HS-27A (cell line): ENCODE results near the gene ALDH1A3.

Source experiments
- DNase-seq: peaks from one replicate; pipeline ENCODE4 v3.0.0-alpha.2; 2012; ENCODE audit warnings: low read depth, missing footprints

Gene ALDH1A3

DNA sequence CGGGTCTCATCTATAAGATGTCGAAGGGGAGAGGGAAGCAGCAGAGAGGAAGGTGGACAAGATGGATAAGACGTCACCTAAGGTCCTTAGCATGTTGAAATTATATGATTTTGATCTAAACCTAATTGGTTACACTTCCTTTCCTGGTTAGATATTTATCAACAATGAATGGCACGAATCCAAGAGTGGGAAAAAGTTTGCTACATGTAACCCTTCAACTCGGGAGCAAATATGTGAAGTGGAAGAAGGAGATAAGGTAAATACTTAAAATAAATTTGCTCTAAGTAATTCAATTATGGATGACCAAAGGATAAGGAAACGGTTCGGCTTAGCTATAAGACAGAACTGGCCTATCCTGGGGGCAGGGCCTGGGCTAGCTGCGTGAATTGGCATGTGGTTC, 5.5 kb downstream of the ALDH1A3 start:
- DNase-seq = no peak

DNA sequence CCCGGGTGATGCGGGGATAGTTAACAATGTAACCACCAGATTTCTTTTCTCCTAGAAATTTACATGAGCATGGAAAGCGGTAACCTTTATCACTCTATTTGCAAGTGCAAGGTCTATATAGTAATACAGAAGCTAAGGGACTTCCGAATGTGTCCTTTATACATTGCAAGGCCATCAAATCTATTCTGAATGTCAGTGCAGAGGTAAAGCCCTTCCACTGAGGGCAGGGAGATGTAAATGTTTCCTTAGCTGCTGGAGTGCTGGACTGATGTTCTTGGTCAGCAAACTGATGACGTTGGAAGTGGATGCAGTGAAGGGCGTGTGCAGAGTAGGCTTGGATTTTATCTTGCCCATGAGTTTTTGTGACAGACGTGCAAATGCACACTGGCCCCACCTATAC, 6.2 kb downstream of the ALDH1A3 start:
- DNase-seq = no peak

DNA sequence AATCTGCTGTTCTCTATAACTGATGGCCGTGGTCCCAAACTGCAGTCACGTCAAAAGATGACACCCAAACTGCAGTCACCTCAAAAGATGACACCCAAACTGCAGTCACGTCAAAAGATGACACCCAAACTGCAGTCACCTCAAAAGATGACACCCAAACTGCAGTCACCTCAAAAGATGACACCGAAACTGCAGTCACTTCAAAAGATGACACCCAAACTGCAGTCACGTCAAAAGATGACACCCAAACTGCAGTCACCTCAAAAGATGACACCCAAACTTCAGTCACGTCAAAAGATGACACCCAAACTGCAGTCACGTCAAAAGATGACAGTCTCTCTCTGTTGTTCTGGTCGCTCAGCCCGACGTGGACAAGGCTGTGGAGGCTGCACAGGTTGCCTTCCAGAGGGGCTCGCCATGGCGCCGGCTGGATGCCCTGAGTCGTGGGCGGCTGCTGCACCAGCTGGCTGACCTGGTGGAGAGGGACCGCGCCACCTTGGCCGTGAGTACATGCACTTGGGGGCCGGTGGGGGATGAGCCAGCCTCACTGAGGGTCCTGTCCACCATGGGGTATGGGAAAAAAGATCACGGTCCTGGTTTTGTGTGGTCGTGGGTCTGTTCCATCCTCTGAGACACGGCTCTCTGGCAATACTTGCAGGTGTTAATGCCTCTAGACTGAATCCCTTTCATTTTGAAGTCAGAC, 7.7 kb downstream of the ALDH1A3 start:
- DNase-seq = no peak

DNA sequence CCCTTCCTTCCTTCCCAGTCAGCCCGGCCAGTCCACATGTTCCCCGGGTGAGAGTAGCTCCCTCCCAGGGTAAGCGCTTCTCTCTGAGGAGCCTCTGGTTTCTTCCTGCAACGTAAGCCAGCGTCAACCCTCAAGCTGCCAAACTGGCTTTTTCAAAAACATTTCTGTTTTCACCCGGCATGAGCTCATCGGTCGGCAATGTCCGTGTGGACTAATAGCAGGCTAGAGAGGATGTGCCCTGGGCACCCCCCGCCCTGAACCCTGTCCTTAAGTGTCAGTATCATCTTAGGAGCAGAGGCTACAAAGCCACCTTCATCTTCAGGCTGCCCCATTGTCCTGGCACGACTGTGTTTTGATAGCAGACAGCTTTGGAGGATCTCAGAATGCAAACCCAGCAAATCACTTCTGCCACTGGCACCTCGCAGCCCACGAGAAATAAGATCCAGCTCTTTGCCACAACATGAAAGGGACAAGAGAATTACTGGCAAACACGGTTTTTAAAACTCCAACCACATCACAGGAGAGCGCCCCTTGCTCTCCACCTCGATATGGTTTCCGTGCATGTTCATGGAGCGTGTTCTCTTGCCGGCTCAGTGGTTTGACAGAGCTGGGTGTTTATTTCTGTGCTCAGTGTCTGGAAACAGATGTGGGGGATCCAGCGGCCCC, 9.9 kb downstream of the ALDH1A3 start:
- no peak for DNase-seq

DNA sequence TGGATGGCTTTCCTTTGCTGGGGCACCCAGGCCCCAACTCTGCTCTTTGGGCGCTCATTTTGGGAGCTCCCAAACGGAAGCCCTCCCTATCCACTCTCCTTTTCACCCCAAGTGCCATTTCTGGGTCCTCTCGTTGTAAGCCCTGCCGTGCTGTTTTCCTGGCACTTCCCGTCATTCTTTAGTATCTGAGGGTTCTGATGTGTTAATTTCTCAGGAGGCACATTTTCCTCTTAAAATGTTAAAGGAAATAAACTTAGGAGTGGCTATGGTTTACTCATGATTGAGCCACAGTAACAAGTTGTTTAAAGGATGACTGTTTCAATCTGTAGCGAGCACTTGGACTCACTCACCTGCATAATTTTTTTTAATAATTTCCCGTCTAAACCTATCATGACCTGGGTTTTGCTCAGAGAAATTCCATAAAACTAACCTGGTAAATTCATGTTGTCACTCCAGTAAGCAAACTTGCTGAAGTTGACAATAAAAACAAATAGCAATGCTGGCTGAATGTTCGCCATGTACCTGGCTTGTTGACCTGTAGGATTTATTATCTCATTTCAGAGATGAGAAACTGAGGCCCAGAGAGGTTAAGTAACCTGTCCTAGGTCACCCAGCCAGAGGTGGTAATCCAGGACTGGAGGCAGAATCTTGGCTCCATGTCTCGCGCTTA, 10.6 kb downstream of the ALDH1A3 start:
- DNase-seq = no peak

DNA sequence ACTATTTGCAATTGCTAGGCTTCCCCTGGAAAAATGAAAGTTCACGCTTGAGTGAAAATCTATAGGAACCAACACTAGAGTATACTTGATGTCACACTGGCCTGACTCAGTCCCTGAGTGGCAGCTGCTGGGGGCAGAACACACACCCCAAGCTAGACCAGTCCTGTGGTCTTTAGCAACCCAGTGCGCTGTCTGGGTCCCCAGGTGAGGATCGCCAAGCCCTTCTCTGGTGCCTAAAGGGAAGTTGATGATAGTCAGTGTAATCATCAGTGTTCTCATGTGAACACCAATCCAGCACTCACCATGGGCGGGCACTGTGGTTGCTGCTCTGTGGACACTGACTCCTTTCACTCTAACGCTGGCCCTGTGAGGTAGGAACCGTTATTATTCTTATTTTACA, 11.2 kb downstream of the ALDH1A3 start:
- no peak for DNase-seq

DNA sequence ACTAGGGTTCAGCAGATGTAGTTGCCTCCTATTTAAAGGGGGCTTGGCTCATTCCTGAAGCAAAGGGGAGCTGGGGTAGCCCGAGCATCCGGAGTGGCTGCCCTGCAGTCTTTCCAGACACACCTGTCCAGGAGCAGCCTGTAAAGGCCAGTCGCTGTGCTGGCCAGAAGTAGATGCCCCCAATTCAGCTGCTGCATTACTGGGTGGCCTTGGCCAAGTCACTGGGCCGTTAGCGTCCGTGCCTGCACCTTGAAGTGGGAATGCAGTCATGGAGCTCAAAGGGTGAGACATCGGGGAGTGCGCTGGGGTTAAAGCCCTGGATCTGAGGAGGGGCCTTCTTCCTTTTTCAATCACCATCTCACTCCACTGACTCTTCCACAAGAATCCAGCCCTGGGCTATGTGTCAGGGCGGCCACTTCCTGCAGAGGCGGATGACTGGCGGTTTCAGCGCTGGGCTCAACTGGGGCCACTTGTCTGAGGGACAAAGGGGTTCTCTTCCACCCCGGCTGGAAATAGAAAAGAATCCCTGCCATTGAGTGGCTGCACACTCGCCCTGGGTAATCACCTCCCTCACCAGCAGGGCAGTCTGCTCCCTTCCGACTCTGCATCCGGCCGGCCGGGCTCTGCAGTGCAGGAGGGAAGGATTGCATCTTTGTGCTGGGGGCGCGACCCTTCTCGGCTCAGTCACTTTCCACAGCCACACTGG, 11.8 kb downstream of the ALDH1A3 start:
- no peak for DNase-seq

DNA sequence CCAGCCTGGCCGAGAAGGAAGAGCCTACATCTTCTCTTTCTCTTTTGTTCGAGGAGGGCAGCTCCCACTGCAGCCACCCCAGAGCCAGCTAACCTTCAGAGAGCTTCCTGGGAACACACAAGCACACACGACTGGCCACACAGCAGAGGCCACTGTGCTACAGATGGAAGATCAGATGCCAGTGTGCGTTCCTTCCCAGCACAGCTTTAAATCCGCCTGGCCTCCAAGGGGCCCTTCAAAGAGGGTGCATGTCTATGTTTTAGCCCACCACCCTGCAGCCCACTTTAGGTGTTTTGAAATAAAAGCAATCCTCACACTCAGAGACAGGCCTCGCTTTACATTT, 12.4 kb downstream of the ALDH1A3 start:
- DNase-seq = no peak

DNA sequence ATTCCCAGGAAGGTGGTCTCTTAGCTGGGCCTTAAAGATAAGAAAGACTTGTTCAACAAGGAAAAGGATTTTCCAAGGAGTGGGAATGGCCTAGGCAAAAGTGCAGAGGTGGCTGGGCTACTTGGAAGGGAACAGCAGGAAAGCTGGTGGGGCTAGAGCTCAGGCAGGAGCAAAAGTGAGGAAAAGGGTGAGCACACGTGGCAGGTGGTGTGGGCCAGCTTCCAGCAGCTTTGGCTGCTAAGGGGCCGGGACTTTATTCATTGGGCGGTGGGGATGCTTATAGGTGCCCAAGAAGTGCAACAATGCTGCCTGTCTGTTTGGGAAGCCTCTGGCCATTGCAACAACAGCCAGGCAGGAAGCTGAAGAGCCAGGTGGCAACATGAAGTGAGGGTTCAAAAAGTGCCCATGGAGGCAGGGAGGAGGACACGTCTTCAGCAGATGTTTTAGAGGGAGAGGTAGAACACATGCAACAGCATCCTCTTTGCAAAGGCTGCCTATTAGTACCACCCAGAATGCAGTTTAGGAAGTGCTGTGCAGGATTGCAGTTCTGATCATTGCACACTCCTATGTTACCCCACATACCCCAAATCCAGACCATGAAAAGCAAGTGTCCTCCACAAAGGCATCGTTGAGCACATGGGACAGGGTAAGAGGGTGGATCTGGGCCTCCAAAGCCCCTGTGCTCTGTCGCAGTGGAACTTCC, 13.8 kb downstream of the ALDH1A3 start:
- DNase-seq = no peak

DNA sequence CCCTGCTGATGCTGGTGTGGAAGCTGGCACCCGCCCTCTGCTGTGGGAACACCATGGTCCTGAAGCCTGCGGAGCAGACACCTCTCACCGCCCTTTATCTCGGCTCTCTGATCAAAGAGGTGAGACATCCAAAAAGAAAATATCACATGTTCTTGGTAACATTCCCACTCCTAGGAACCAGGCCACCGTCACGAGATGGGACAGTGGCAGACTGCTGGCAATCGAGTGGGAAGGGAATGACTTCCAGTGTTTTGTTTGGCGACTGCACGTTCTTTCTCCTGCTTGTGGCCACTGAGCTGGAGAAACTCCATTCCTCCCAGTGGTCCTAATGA, 14.3 kb downstream of the ALDH1A3 start:
- DNase-seq = no peak

DNA sequence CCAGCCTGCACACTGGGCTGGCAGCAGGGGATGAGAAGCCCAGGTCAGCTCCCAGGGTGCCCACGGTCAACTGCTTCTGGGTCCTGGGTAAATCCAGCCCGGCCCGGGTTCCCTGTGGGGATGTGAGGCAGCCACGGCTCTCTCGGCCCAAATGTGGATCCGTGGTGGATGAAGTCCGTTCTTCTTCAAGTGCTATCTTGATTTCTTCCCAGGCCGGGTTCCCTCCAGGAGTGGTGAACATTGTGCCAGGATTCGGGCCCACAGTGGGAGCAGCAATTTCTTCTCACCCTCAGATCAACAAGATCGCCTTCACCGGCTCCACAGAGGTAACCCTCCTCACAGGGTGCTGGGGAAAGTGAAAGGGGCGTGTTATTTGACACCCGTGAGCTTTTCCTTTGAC, 16.1 kb downstream of the ALDH1A3 start:
- DNase-seq = no peak

DNA sequence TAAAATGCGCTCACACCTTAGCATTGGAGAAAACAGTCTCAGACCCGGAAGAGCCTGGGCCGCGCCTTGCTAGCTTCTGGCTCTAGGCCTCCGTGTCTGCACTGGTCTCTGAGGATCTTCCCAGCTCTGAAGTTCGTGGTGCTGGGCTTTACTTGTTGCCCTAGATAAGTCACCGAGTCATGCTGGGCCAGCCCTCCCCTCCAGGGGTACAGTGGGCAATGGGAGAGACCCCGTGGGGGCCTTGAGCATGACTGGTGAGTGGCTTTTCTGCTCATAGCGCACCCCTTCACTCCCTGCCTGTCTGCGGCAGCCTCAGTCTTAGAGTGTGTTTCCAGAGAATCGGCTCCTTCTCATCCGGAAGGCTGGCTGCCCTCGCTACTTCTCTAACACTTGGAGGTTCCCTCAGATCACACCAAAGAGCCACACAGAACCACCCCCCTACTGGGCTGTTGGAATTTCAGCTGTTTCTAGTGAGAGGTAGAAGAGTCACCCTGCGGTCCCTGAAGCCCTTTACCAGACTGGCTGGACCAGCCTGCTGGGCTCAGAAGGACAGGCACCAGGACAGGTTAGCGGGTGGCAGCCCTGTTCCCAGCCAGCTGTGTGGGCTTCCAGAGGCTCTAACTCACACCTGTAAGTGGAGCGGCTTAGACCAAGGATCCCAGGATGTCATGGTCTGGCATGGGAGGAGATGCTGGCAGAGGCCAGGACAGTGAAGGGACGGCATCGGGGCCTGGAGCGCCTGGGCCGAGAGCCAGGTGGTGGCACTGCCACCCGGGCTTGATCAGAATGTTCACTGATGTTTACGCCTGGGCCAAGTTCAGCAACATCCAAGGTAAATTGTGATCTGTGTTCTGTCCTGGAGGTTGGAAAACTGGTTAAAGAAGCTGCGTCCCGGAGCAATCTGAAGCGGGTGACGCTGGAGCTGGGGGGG, 17.9 kb downstream of the ALDH1A3 start:
- DNase-seq = no peak

DNA sequence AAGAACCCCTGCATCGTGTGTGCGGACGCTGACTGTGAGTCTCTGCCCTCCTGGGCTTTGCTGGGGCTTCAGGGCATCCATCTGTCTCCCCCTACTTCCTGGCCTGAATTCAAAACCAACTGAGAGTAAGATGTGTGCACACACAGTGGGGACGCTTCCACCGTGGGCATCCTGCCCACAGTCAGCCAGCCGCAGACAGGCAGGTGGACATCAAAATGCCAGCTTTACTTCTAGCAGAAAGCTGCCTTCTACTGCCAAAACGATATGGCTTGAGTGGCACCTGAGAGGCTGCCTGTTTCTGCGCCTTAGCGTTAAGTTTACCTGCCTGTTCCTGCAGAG, 18.5 kb downstream of the ALDH1A3 start:
- DNase-seq = no peak

DNA sequence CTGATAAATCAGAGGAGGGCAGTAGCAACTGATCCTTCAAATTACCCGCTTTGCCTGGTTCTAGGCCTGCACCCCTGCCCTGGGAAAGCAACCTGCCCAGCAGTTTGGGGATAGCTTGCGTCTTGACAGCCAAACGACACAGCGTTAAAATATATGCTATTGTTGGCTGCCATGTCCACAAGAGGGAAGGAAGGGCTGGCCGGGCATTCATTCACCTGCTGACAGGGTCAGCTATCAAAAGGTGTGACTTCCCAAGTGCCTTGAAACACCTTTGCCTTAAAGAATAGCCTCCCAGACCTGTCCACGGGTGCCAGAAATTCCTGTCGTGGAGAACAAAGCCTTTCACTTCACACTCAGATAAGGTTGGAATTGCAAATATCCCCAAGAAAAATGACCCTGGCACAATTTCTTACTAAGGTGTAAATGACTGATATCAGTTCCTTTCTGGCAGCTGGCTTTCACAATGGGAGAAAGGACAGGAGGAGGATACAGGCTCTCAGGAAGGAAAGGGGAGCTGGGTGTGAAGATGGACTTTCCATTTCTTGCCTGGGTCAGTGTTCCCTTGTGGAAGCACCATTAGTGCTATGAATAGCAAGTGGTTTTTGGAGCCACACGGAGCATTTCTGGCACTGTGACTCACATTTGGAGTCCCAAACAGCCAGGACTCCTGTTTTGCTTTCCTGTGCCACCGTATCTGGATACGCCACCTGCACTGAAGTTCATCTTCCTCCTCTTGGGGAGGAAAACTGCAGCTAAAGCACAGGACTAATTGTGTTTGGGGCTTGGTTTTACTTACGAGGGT, 19.2 kb downstream of the ALDH1A3 start:
- DNase-seq = no peak

DNA sequence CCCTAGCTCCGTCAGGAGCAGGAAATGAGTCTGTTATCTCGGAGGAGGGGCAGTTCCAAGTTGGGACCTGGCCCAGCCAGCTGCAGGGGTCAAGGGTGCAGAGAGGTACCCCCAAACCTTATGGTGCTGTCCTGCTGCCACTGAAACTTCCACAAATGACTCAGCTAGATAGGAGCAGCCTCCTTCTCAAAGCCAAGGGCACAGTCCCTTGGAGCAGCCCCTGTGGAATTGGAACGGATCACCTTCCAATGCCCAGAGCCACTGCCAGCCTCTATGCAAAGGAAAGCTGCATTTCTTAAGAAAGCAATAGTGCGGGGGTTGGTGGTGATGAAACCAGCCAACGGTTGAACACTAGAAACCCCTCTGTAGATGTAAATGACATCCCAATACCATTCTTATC, 20.0 kb downstream of the ALDH1A3 start:
- no peak for DNase-seq

DNA sequence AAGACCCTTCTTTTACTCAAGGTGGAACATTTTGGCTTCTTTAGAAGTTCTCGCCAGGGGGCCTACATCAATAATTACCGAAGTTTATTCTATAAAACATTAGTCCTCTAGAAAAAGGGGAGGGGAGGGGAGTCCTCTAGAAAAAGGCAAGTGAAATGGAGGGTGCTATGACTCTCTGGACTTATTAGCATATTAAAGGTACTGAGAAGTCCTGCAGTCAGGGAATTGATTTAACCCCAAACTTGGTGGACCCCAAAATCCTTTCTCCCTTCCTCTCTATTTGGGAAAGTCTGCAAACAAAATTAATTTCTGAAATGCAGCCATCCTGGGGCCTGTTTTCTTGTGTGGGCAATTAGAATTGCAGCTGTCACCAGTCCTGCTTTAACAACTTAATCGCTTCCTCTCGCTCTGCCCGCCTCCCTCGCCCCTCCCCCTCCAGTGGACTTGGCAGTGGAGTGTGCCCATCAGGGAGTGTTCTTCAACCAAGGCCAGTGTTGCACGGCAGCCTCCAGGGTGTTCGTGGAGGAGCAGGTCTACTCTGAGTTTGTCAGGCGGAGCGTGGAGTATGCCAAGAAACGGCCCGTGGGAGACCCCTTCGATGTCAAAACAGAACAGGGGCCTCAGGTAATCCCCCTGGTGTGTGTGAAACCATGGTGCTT, 20.6 kb downstream of the ALDH1A3 start:
- DNase-seq = no peak

DNA sequence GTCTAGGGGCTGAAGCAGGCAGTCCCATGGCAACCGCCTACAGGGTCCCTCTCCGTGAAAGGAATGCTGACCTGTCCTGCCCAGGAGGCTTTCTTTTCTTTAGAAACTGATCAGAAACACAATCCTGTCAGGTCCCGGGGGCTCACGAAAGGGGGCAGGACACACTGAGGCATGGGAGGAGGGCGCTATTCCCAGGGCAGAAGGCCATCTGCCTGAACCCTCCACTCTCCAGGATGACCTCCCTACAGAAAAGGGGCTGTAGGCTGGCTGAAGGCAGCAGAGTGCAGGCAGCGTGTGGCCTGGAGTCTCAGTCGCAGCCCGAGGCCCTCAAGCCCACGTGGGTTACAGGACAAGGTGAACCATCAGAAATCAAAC, 21.2 kb downstream of the ALDH1A3 start:
- DNase-seq = no peak

DNA sequence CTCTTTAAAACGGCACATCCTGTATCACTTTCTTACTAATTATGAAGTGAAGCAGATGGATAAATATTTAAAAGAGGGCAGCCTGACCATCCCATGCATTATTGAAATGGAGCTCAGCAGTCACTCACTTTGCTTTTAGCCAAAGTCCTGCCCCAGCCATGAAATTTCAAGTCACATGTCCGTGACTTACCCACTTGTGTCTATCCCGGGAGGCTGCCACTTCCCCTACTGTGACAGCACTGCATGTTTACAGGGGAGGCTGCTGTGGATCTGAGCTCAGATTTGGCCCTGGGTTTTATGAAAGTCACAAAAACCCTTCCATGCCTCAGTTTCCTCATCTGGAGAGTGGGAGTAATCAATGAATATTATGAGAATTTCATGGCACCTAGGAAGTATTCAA, 21.7 kb downstream of the ALDH1A3 start:
- DNase-seq = no peak

DNA sequence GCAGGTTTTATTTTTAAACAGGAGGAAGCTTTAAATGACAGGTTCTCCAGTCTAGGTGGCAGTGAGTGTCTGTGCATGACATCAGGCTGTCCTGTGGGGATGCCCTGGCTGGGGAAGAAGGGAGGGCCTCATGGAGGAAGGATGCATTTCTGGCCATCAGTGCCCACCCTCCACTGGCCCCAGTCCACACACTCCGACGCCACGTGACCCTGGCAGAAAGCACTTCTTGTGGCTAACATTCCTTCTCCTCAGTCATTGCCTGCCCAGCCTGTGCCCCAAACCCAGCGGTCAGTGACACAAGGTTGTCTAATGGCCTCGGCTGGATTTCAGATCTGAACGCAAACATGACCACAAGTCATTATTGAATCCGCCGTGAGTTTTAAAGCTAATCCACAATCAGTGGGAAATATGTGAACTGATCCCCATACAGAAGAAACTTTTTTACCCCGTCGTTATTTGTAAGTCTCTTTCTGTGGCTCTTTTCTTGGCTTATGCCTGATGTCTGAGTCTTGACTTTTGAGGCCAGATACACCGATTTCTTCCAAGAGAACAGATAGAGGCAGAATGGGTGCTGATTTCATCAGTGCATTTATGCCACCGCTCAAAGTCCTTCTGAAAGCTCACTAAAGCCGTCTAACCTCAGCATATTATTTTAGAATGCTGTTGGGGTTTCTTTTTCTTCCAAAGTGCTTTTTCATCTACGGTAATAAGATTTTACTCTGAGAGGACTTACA, 22.2 kb downstream of the ALDH1A3 start:
- no peak for DNase-seq
